H1 (cell line): Measurements from ENCODE around the gene CALM3. TPM values are rescaled to one million over a fixed set of nuclear protein-coding genes. Genes with fewer than 3 reads are reported as not detected.

Experiments used
- CTCF ChIA-PET: fragments of 300-600 bp; sonication (Branson Sonifier 250); formaldehyde crosslinking; loops from one replicate; lab custom pipeline; 2021; ENCODE audit not compliant: partially characterized antibody; lab: Charles Lee
- POLR2A ChIA-PET: fragments of 300-600 bp; sonication (Branson Sonifier 250); formaldehyde crosslinking; loops from one replicate; lab custom pipeline; 2021; ENCODE audit warnings: inconsistent platforms; ENCODE audit not compliant: partially characterized antibody; lab: Charles Lee
- DNase-seq, 2 experiments: peaks; one replicate each; pipeline versions ENCODE4 v3.0.0 to v3.0.0-alpha.2; 2010 to 2022; ENCODE audit warnings: low spot score in 2 of 2, low read depth in 1 of 2, mixed read lengths in 1 of 2
- FAIRE-seq: peaks from 2 replicates; lab custom pipeline; 2011; peaks lifted over from hg19 to GRCh38; lab: Jason Lieb, UNC
- H2AFZ ChIP-seq: 2 replicates; pipeline ENCODE4 v1.8.1; 2012; ENCODE audit warnings: low read length, inconsistent platforms
- H2AK5ac ChIP-seq: 2 replicates; pipeline ENCODE4 v1.6.1; 2013; ENCODE audit warnings: low read depth, low read length
- H2BK120ac ChIP-seq: replicated peaks from 2 replicates; pipeline ENCODE3; 2013; ENCODE audit warnings: low read depth, low read length, inconsistent platforms
- H2BK12ac ChIP-seq: 2 replicates; pipeline ENCODE4 v1.6.1; 2013; ENCODE audit warnings: low read depth, low read length
- H2BK15ac ChIP-seq: 2 replicates; pipeline ENCODE4 v1.6.1; 2013; ENCODE audit warnings: low read length
- H2BK20ac ChIP-seq: 2 replicates; pipeline ENCODE4 v1.6.1; 2013; ENCODE audit warnings: low read length
- H2BK5ac ChIP-seq: 2 replicates; pipeline ENCODE4 v1.6.1; 2013; ENCODE audit warnings: low read depth, low read length
- H3K14ac ChIP-seq: 2 replicates; pipeline ENCODE4 v1.6.1; 2013; ENCODE audit warnings: inconsistent platforms; ENCODE audit not compliant: insufficient read length
- H3K18ac ChIP-seq: 2 replicates; pipeline ENCODE4 v1.6.1; 2013; ENCODE audit warnings: low read length; ENCODE audit errors: extremely low read depth
- H3K23ac ChIP-seq: 2 replicates; pipeline ENCODE4 v1.6.1; 2013; ENCODE audit warnings: inconsistent platforms; ENCODE audit not compliant: insufficient read length
- H3K23me2 ChIP-seq: 2 replicates; pipeline ENCODE4 v1.6.1; 2013; ENCODE audit warnings: low read depth, low read length
- H3K27ac ChIP-seq: 2 replicates; pipeline ENCODE4 v1.6.1; 2011; ENCODE audit warnings: low read depth, low read length, inconsistent platforms
- H3K27me3 ChIP-seq, 4 experiments: replicated peaks in 1 of 4; 1 replicate in 1 of 4; 2 replicates in 3 of 4; pipeline versions ENCODE4 v1.6.1 to v1.8.1; 2011 to 2013; ENCODE audit warnings: low read length in 3 of 4, mild to moderate bottlenecking in 3 of 4, inconsistent platforms in 2 of 4, mixed read lengths in 2 of 4, moderate library complexity in 1 of 4; ENCODE audit not compliant: control insufficient read depth in 3 of 4, insufficient read depth in 3 of 4; ENCODE audit errors: extremely low read depth in 1 of 4
- H3K36me3 ChIP-seq, 4 experiments: 2 replicates each; pipeline versions ENCODE4 v1.6.1 to v1.8.1; 2011 to 2013; ENCODE audit warnings: mild to moderate bottlenecking in 4 of 4, low read length in 3 of 4, moderate library complexity in 2 of 4, control low read depth in 1 of 4, inconsistent platforms in 1 of 4; ENCODE audit not compliant: insufficient read depth in 4 of 4, control insufficient read depth in 2 of 4
- H3K4ac ChIP-seq: replicated peaks from 2 replicates; pipeline ENCODE3; 2013; ENCODE audit warnings: low read length, low read depth, mixed read lengths, inconsistent platforms; ENCODE audit not compliant: insufficient read length
- H3K4me1 ChIP-seq, 4 experiments: replicated peaks in 1 of 4; 1 replicate in 1 of 4; 2 replicates in 3 of 4; pipeline versions ENCODE4 v1.6.1 to v1.8.1; 2011 to 2013; ENCODE audit warnings: low read length in 3 of 4, inconsistent platforms in 2 of 4, mixed read lengths in 1 of 4; ENCODE audit not compliant: insufficient read depth in 4 of 4, control insufficient read depth in 3 of 4
- H3K4me2 ChIP-seq, 2 experiments: 2 replicates each; pipeline versions ENCODE4 v1.6.1 to v1.8.1; 2011 to 2013; ENCODE audit warnings: low read depth in 2 of 2, low read length in 2 of 2, control low read depth in 1 of 2, inconsistent platforms in 1 of 2, mild to moderate bottlenecking in 1 of 2; ENCODE audit not compliant: insufficient read depth in 1 of 2
- H3K4me3 ChIP-seq, 4 experiments: fragments of 200-600, 300-600 bp in 1 of 4; sonication (generic), shearing (Covaris generic), sonication (Bioruptor Twin) in 1 of 4; 2 replicates each; pipeline versions ENCODE4 v1.5.1 to v1.8.1; 2011 to 2016; ENCODE audit warnings: low read length in 4 of 4, low read depth in 3 of 4, control low read depth in 2 of 4, inconsistent platforms in 2 of 4, mild to moderate bottlenecking in 2 of 4, mixed read lengths in 1 of 4, moderate library complexity in 1 of 4; ENCODE audit not compliant: insufficient read depth in 2 of 4; ENCODE audit errors: extremely low read depth in 1 of 4
- H3K56ac ChIP-seq: replicated peaks from 2 replicates; pipeline ENCODE3; 2013; ENCODE audit warnings: low read depth, mild to moderate bottlenecking, mixed read lengths, low read length, inconsistent platforms; ENCODE audit not compliant: insufficient read length
- H3K79me1 ChIP-seq: 2 replicates; pipeline ENCODE4 v1.6.1; 2013; ENCODE audit warnings: low read depth, low read length, control low read depth
- H3K79me2 ChIP-seq, 2 experiments: 2 replicates each; pipeline versions ENCODE4 v1.6.1 to v1.8.1; 2012 to 2013; ENCODE audit warnings: low read length in 2 of 2, mild to moderate bottlenecking in 2 of 2, inconsistent platforms in 1 of 2; ENCODE audit not compliant: insufficient read depth in 2 of 2, control insufficient read depth in 1 of 2
- H3K9ac ChIP-seq, 4 experiments: replicated peaks in 1 of 4; 1 replicate in 1 of 4; 2 replicates in 3 of 4; pipeline versions ENCODE4 v1.6.1 to v1.8.1; 2011 to 2013; ENCODE audit warnings: low read depth in 3 of 4, low read length in 3 of 4, control low read depth in 2 of 4, mild to moderate bottlenecking in 2 of 4, moderate library complexity in 2 of 4, inconsistent platforms in 1 of 4; ENCODE audit errors: extremely low read depth in 1 of 4
- H3K9me3 ChIP-seq, 2 experiments: 2 replicates each; pipeline versions ENCODE4 v1.6.1 to v1.8.1; 2012 to 2013; ENCODE audit warnings: mild to moderate bottlenecking in 2 of 2, moderate library complexity in 2 of 2, control low read depth in 1 of 2, inconsistent platforms in 1 of 2, low read depth in 1 of 2, low read length in 1 of 2, mixed read lengths in 1 of 2; ENCODE audit not compliant: insufficient read depth in 2 of 2
- H4K20me1 ChIP-seq, 2 experiments: replicated peaks in 1 of 2; 2 replicates each; pipeline versions ENCODE3 to v1.8.1; 2011 to 2013; ENCODE audit warnings: inconsistent platforms in 2 of 2, low read length in 2 of 2, mild to moderate bottlenecking in 1 of 2; ENCODE audit not compliant: insufficient read depth in 2 of 2, control insufficient read depth in 1 of 2
- H4K5ac ChIP-seq: 2 replicates; pipeline ENCODE4 v1.6.1; 2013; ENCODE audit warnings: low read length, low read depth, mixed read lengths, inconsistent platforms; ENCODE audit not compliant: insufficient read length
- H4K8ac ChIP-seq: 2 replicates; pipeline ENCODE4 v1.8.0; 2013; ENCODE audit warnings: mild to moderate bottlenecking, moderate library complexity, low read length, inconsistent platforms; ENCODE audit not compliant: insufficient read depth; ENCODE audit errors: extremely low read depth
- H4K91ac ChIP-seq: replicated peaks from 2 replicates; pipeline ENCODE3; 2013; ENCODE audit warnings: low read length, mixed read lengths, inconsistent platforms; ENCODE audit not compliant: insufficient read length
- BACH1 ChIP-seq: IDR thresholded peaks from 2 replicates; pipeline ENCODE4 v1.6.1; 2012; ENCODE audit warnings: low read length, improper control_type of control experiment
- EZH2 ChIP-seq: fragments of 200-600 bp; sonication (generic); IDR thresholded peaks from 2 replicates; pipeline ENCODE4 v1.7.1; 2012; ENCODE audit warnings: low read depth, mild to moderate bottlenecking, moderate library complexity, low read length, inconsistent platforms; ENCODE audit not compliant: severe bottlenecking
- JUND ChIP-seq: IDR thresholded peaks from 2 replicates; pipeline ENCODE4 v1.6.1; 2011; ENCODE audit warnings: mild to moderate bottlenecking, improper control_type of control experiment, low read length
- POLR2AphosphoS5 ChIP-seq: IDR thresholded peaks from 2 replicates; pipeline ENCODE4 v1.6.1; 2011; ENCODE audit warnings: low read depth, low read length
- TCF12 ChIP-seq: IDR thresholded peaks from 2 replicates; pipeline ENCODE4 v1.6.1; 2011; ENCODE audit warnings: low read depth, mild to moderate bottlenecking, low read length
- WGBS, 2 experiments: shearing (Covaris generic) in 1 of 2; methylation state at CpG; one replicate each; pipeline versions ENCODE4 v1.1.6 to v1.1.7; 2013 to 2015; ENCODE audit warnings: low lambda C conversion rate in 2 of 2, mixed read lengths in 2 of 2, inconsistent platforms in 1 of 2, low coverage in 1 of 2, missing lambda C conversion rate in 1 of 2; ENCODE audit not compliant: insufficient replicate concordance in 2 of 2, insufficient coverage in 1 of 2, insufficient read length in 1 of 2; ENCODE audit errors: extremely low coverage in 1 of 2, missing lambda C conversion rate in 1 of 2; 5-methylcytosine and 5-hydroxymethylcytosine counted together
- polyA plus RNA-seq, 7 experiments: library from polyadenylated mRNA; depleted of rRNA in 3 of 7; stranded (reverse) in 5 of 7; unstranded in 2 of 7; fragments of >200 nt in 5 of 7; fragments of 200-250 nt in 2 of 7; gene quantifications; 1 replicate in 5 of 7; 2 replicates in 1 of 7; 4 replicates in 1 of 7; pipeline versions ENCODE4 v1.2.1 to v1.2.3, GENCODE V29; 2011 to 2013; ENCODE audit warnings: missing spikeins in 2 of 7, mixed read lengths in 2 of 7
- total RNA-seq: library from RNA; stranded (reverse); fragmentation: NEBNext Ultra II Directional; extraction: Animal tissue kit (Norgen Biotek cat#: 25700); gene quantifications from 2 replicates; pipeline ENCODE4 v1.2.1, GENCODE V29; 2021

The CALM3 gene
- total and polyA plus RNA-seq, 2 of the 8 experiments (the other 6 are each of a cell fraction or from before 2014, with no cell fraction given) = 315 to 326 TPM

DNA sequence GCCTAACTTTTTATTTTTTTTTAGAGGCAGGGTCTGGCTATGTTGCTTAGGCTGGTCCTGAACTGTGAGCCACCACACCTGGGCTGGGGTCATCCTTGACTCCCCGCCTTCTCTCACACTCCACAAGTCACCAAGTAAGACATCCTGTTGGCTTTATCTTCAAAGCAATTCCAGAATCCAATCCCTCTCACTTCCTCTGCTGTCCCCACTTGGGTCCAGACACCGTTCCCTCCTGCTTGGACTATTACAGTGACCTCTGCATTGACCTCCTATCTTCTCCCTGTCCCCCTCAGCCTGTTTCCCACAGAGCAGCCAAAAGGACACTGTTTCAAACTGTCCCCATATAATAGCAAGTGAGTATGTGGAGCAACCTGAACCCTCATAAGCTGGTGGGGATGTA is 39.5 kb downstream of the CALM3 start:
- Histone ChIP-seq H3K14ac (no peak overlapping the region), H4K20me1 (peaks cover 0 to 9% of the 10 kb centered on the region in 2 experiments), H2BK5ac (no peak overlapping the region), H3K23ac (no peak overlapping the region), H3K9ac (no peak overlapping the region), H2AFZ (no peak overlapping the region), H3K23me2 (peaks cover 17% of the 10 kb centered on the region), H3K4me1 (peaks cover 0 to 10% (median 6%) of the 10 kb centered on the region in 4 experiments; a peak in 5 of 7 replicates), H3K4me2 (no peak overlapping the region; a peak in 1 of 4 replicates), H3K27ac (no peak overlapping the region), H3K79me2 (no peaks in the 10 kb centered on the region), H3K9me3 (no peaks in the 10 kb centered on the region), H3K4me3 (no peak overlapping the region), H3K79me1 (no peaks in the 10 kb centered on the region), H2BK120ac (no peak overlapping the region), H2BK12ac (no peak overlapping the region), H4K5ac (no peak overlapping the region), H3K27me3 (peaks cover 3 to 40% (median 33%) of the 10 kb centered on the region in 4 experiments), H3K18ac (no peak overlapping the region), H2BK15ac (no peak overlapping the region), H4K91ac (no peak overlapping the region), H3K4ac (no peak overlapping the region), H2AK5ac (no peak overlapping the region), H3K56ac (no peak overlapping the region), H2BK20ac (no peak overlapping the region), H3K36me3 (no peaks in the 10 kb centered on the region), H4K8ac (no peak overlapping the region)
- FAIRE-seq (no peak), DNase-seq (no peak)
- ChIA-PET POLR2A (interaction anchor here (1.0 to 2.1 kb wide), 2 partner anchors 12 to 34 kb away, joined by 3 to 5 read pairs; no protein-coding TSS in a partner anchor), CTCF (interaction anchor here (0.8 to 1.0 kb wide), 3 partner anchors 9 to 61 kb away, joined by 3 read pairs; no protein-coding TSS in a partner anchor)
- no peak for TF ChIP-seq TCF12
- TF ChIP-seq POLR2AphosphoS5 = no peak
- TF ChIP-seq BACH1 = no peak
- TF ChIP-seq EZH2 = no peak
- TF ChIP-seq JUND = no peak
- 74% methylated on average over 2 of the region's 2 CpGs; no CpG with 5 or more reads in 1 of the 2 experiments for WGBS, 2 experiments
